GM21723 (cell line): ENCODE measurements around the gene MFSD11.
"Not testable (repeated sequence)": the region's sequence is repeated elsewhere in the genome, so short reads cannot be mapped to it uniquely, and the experiment has no call there.

Experiments used
- ATAC-seq: cut with Tn5 transposase; IDR thresholded peaks from one replicate; pipeline ENCODE4 v1.9.1; 2021; ENCODE audit warnings: mild to moderate bottlenecking, moderate library complexity; ENCODE audit not compliant: unreplicated experiment

The MFSD11 gene

DNA sequence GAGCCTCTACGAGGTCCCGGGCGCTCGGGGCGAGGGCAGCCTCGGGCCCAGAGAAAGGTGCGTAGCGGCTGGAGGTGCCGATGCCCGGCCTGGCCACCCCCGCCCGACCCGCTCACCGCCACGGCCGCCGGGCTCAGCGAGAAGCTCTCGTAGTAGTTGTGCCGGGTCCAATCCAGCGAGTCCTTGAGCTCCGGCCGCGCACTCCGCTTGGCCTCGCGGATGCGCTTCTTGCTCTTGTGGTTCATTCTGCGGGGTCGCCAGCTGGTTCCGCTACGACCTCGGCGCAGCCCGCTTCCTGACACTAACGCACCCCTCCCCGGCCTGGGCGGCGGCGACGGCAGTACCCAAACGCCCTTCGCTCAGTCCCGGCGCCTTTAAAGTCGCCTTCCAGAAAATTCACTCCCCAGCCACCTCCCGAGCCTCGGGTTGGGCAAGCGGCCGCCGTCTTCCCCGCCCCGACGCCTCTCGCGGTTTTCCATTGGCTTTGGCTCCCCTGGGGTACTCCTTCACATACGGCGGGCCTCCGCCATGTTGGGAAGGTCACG is 11.6 kb upstream of the MFSD11 start, which contains the start of gene JMJD6:
Gene JMJD6 (minus strand): TSS at position 376 of the 545 bp plus-strand sequence. CDS start 131 bp downstream, at position 245.
- peak; percentile 71 for ATAC-seq

DNA sequence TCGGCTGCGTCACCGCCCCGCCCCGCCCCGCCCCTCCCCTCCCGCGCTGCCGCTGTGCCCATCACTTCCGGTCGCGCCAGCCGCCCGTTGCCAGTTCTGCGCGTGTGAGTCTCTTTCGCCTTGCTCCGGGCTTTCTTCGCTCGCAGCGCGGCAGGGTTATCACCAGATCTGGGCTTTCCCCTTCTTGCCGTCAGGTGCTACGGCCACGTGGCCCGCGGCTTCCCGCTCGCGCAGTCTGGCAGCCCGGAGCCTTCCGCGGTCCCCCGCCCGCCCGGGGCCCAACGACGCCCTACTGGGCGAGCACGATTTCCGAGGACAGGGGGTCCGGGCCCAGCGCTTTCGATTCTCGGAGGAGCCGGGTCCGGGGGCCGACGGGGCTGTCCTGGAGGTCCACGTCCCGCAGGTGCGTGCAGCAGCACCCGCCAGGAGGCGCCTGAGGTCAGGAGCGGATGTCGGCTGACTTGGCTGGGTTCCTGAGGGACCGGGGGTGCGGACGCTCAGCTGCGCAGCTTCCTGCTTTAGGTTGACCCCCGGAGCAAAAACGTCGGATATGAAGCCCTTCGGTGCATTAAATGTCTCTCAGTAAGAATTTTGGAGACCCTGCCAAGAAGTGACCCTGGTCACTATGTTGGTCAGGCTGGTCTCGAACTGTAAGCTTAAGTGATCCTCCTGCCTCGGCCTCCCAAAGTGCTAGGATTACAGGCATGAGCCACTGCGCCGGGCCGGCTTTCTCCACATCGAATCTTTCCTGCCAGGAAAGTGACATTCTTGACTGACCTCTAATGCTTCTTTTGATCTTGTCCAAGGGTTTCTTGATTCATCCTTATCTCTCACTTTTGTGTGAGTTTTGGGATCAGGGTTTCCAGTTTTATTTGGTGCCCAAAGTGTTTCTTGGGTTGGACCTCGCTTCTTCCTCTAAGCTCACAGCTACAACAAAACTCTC is 10.9 kb upstream of the MFSD11 start, which contains the start of gene METTL23:
Gene METTL23 (plus strand): TSS at position 64 of the 943 bp plus-strand sequence. CDS start 2,872 bp downstream, outside the sequence.
- ATAC-seq, result peak; percentile 52

DNA sequence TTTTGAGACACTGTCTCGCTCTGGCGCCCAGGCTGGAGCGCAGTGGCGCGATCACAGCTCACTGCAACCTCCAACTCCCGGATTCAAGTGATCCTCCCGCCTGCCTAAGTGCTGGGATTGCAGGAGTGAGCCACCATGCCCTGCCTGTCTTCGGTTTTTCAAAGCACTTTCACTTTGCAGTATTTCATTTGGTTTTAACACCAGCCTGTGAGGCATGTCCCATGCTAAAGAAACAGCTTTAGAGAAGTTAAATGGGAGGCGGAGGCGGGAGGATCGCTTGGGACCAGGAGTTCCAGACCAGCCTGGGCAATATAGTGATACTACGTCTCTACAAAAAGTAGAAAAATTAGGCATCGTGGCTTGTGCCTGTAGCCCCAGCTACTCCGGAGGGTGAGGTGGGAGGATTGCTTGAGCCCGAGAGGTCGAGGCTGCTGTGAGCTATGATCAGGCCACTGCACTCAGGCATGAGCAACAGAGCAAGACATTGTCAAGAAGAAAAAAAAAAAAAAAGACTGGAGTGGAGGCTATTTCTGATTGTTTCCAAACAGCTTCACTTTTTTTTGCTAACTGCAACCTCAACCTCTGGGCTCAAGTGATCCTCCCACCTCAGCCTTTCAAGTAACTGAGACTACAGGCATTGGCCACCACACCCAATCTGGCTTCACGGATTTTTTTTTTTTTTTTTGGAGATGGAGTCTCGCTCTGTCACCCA is 10.0 kb upstream of the MFSD11 start:
- ATAC-seq, result no peak

DNA sequence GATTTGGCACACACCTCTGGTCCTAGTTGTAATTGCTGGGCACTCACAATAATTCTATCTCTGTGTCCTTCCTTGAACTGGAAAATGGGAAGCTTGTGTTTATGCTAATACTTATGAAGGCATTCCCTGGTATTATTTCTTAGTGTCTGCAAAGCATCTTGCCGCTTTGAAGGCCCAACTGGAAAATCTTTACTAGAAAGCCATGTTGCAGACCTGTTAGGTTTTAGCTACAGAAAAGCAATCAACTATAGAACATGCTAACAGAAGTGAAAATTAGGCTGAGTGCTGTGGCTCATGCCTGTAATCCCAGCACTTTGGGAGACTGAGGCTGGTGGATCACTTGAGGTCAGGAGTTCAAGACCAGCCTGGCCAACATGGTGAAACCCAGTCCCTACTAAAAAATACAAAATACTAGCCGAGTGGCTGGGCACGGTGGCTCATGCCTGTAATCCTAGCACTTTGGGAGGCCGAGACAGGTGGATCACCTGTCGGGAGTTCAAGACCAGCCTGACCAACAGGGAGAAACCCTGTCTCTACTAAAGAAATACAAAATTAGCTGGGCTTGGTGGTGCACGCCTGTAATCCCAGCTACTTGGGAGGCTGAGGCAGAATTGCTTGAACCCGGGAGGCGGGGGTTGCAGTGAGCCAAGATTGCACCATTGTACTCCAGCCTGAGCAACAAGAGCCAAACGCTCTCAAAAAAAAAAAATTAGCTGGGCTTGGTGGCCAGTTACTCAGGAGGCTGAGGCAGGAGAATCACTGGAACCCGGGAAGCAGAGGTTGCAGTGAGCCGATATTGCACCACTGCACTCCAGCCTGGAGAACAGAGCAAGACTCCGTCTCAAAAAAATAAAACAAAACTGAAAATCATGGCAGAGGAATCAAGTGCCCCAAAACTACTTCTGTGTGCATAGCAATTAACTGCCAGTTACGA is 5.9 kb upstream of the MFSD11 start:
- not testable (repeated sequence) for ATAC-seq

DNA sequence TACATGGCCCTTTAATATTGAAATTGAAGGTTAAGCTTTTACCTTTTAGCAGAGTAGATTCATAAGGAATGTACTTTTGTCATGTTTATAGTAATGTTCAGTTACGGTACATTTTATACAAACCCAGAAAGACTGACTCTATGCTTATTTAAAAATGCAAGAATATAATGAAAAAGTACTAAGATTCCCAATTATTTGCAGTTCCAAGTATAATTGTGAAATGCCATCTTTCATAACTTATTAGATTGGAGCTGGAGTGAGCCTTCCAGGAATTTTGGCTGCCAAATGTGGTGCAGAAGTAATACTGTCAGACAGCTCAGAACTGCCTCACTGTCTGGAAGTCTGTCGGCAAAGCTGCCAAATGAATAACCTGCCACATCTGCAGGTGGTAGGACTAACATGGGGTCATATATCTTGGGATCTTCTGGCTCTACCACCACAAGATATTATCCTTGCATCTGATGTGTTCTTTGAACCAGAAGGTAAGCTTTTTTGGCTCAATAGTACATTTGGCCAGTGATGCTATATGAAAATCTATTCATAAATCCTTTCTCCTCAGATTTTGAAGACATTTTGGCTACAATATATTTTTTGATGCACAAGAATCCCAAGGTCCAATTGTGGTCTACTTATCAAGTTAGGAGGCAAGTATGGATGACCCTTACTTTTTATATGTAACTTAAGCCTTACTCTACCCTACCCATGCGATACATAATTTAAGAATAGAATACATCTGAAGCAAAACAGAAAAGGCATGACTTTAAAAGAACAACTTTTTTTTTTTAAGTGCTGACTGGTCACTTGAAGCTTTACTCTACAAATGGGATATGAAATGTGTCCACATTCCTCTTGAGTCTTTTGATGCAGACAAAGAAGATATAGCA is 4.9 kb upstream of the MFSD11 start:
- ATAC-seq, result no peak

DNA sequence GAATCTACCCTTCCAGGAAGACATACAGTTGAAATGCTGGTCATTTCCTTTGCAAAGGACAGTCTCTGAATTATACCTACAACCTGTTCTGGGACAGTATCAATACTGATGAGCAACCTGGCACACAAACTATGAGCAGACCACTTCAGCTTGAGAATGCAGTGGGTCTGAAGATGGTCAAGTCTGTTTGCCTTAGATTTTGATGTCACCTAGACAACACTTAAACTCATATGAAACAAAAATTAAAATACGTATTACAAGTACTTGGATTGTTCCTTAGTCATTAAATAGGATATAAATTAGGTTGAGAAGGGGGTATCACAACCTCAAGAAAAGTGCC is 4.3 kb upstream of the MFSD11 start:
- no peak for ATAC-seq

DNA sequence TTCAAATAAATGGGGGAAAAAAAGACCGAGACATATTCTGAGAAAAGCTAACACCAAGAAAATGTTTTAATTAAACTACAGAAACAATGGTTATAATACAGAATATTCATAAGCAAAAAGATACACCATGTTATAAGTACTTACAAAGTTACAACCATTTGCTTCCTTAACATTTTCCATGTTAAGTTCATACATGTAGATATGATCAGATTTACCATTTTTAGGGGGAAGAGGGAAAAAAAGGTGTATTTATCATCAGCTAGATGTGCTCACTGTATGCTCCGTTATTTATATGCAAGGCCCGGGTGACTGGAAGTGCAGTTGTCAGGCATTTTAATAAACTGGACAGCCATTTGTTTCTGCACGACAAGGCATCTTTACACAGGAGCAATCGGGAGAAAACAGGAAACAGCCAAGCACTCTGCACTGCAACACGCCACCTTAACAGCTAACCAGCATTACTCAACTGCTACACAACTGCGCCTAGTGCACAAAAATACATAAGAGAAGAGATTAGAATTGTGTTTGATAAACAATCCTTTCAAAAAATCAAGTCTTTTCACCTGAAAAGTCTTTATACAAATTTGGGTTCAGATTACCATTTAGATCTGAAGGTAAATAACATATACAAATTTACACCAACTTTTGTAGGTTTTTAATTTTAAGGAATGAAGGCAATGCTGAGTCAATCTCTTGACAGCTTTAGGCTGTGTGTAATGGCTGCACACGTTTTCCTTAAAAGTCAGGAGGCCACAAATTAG is 3.7 kb upstream of the MFSD11 start:
- no peak for ATAC-seq

DNA sequence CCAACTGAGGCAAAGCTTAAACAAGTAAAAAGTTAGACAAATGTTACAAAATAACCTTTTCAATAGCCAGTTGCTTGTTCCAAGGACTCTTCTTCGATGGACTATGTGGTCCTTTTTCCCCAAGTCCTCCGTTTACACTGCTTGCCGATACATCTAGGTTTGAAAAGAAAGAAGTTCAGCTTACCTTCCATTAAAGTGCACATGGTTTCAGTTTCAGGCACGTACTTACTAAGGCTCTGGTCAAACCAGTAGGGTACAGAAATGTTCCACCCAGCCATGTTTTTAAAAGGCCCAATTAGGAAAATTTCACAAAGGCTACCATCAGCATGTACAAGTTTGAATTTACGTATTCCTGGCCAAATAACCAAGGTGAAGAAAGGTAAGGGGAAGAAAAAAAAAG is 2.9 kb upstream of the MFSD11 start:
- no peak for ATAC-seq

DNA sequence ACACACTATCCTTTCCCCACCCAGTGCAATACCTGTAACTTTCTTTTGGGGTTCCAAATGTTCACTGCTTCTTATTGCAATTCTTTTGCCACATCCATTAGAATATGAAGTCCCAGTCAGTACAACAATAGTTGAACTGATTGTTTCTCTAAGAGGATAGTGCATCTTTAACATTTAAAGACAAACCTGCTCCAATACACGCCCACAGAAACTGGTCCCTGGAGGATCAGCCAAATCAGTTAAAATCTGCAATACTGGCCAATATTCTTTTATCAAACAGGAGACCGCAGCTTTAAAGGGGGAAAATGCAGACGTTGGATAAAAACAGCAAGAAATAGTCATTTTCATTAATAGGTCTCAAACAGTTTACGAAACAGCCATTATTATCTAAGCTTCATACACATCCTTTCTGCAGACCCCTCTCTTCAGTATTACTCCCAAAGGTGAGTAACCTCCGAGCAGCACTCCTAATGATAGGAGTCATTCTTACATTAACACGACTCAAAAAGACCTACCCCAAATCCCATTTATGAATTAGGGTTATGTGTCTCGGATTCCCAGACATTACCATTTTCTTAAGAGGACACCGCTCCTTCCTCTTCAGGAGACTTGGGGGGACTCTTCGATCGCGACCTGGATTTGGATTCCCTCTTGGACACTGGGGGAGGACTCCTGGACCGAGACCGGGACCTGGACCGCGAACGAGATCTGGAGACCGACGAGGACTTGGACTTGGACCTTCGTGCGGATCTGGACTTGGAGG is 2.2 kb upstream of the MFSD11 start:
- ATAC-seq, result no peak

DNA sequence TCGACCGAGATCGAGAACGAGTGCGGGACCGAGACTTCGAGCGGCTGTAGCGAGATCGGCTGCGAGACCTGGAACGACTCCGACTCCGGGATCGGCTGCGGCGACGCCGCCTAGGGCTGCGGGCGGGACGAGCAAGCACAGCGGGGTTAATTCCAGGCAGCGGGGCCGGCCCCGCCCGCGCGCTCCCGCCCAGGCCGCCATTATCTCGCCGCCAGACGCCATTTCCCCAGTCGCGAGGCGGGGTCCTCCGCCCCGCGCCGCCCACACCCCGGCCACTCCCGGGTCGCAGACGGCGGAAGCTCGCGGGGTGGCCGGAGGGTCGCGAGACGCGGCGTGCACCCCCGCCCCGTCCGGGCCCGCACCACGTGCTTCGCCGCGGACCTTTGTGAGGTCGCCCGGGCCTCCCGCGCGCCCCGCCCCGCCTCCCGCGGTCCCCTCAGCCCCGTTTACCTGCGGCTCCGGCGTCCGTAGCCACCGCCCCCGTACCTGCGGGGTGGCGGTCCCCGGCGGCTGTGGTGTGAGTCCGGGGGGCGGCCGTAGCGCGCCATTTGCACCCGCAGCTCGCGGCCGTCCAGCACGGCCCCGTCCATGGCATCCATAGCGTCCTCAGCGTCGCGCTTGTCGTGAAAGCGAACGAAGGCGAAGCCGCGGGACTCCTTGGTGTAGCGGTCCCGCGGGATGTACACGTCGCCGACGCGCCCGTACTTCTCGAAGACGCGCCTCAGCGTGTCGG is 1.4 kb upstream of the MFSD11 start:
- peak; percentile 23 for ATAC-seq

DNA sequence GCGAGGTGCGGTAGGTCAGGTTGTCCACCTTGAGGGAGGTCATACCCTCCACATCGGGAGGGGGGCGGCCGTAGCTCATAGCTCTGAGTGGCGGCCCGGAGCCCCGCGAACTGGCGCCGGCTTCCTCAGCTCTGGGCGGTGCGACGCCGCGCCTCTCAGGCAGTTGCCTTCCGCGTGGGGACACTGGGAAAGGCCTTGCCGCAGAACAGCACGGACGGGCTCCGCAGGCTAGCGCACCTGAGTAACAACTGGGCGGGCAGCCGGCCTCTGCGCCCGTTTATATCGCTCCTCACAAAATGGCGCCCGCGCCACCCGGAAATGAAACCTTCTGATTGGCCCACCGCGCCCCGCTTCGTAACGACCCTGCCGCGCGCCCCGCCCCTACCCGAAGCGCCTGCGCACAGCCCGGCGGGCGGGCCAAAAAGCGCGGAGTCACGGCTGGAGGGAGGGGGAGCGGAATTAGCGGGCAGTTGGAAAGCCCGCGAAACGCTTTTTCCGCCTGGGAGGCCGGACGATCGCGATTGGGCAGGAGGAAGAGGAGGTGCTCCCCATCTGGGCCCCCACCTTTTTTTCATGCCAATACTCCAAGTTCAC is 740 bp upstream of the MFSD11 start, which contains the start of gene SRSF2:
Gene SRSF2 (minus strand): TSS at position 250 of the 594 bp plus-strand sequence. CDS start 171 bp downstream, at position 79.
- ATAC-seq, result peak; percentile 67

DNA sequence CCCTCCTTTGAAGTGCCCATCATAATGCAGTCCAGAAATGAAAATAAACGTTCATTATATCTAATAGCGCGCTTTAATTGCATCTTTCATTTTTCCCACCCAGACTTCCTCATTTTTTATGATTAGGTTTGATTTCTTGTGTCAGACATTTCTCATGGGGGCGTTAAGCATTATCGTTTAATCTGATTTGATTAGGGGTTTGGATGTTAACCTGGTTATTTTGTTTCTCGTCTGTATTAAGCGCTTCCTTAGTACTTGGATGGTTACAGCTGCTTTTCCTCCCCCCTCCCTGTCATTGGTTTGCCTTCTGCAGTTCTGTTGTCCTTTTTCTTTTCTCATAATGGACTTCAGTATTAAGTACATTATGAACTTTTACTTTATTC is 540 bp downstream of the MFSD11 start:
- ATAC-seq, result no peak

DNA sequence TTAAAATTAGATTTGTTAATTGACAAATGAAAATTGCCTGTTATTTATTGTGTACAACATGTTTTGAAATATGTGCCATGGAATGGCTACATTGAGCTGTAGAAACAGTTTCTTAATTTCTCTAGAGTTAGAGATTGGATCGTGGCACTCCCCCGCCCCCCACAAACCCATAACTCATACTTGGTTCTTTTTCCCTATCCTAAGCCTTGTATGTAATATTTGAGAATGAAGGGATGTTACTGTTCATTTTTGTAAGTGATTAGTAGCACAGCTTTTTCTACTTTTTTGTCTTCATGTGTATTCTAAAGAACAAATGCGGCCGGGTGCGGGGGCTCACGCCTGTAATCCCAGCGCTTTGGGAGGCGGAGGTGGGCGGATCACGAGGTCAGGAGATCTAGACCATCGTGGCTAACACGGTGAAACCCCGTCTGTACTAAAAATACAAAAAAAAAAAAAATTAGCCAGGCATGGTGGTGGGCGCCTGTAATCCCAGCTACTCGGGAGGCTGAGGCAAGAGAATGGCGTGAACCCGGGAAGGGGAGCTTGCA is 1.7 kb downstream of the MFSD11 start:
- not testable (repeated sequence) for ATAC-seq

DNA sequence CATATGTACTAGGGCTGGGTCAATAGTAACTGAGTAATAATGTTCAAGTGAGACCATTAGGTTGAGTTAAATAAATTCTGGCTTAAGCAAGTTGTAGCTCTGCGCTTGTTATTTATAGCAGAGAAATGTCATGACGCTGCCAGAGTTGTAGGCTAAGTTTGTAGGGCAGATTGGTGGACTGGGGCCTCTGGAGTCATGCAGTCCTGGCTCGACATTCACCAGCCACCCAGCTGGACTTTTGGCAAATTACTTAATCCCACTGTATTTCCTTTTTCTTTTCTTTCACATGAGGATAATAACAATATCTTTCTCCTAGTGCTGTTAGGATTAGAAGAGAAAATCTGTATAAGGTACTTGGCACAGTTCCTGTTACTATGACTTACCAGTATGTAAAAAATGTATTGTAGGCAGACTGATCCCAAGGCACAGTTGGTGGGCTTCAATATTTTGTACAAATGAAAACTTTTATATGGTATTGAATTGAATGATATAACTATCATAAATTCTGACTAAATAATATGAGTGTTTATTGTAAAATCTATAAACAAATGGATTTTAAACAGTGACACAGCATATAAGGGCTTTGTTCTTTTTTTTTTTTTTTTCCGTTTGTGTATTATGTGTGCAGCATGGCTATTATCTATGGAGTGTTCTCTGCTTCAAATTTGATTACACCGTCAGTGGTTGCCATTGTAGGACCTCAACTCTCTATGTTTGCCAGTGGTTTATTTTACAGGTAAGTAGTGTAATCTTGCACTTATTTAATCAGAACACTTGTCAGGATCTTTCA is 2.6 kb downstream of the MFSD11 start:
- no peak for ATAC-seq

DNA sequence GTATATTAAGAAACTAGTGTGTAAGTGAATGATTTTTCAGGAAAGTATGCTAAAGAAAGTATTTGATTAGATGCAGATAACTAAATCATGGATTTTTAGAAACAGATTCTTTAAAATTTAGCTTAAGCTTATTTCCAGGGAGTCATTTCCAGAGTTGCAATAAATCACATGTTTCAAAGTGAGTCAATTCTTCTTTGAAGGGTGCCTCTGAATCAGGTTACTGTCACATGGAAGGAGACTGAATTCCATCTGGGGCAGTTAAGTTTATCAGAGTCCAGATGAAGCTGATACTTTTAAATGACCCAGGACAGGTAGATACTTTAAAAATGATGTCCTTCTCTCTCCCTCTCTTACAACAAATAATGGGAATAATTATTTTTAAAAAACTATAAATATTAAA is 5.0 kb downstream of the MFSD11 start:
- ATAC-seq, result no peak

DNA sequence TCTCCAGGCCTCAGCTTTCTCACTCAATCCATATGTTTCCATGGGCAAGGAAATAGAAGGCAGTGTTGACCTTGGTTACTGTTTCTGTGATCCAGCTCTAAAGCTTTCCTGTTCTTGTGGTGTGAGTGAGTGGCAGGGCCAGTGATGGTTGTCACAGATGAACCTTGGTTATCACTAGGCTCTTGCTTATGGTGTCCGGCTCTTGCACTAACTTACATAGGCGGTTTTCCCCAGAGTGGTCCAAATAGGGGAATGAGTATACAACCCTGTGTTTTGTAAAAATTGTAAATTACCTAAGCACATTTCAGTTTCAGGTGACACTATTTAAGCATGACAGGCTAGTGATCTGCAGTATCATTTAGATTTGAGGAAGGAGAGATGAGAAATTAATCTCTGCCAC is 6.8 kb downstream of the MFSD11 start:
- ATAC-seq, result no peak
